ENCODE results near the gene GUSB. TPM values are rescaled to one million over a fixed set of nuclear protein-coding genes. Genes with fewer than 3 reads are reported as not detected.
"Not testable (repeated sequence)": the region's sequence is repeated elsewhere in the genome, so short reads cannot be mapped to it uniquely, and the experiment has no call there.

The GUSB gene
- total RNA-seq, 1 experiment from 2014 or later = 193 TPM

DNA sequence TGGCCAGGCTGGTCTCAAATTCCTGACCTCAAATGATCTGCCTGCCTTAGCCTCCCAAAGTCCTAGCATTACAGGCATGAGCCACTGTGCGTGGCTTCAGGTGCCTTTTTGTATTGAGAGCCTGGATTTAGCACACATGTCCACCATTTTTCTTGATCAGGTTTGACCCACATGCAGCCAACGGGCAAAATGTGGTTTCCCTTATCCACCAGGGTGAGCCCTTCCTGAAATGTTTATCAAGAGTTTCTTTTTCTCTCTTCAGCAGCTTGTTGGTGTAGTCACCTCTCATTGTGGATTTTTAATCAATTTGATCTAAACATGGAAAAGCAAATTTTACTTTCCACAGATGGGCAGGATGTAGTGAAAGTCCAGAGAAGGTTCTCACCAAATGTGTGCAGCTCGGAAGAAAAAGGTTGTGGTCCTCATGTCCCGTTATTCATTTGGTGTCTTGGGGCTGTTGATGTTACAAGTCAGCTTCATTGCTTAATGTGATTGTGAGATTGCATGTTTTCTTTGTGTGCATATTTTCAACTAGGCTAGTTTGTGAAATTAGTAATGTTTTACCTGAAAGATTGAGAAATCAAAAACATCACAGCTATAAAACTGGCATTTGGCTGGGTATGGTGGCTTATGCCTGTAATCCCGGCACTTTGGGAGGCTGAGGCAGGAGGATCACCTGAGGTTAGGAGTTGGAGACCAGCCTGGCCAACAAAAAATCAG, 28.9 kb downstream of the GUSB start:
- no peak for DNase-seq (ENCODE audit: low read depth)
- in situ Hi-C loops (cut with HindIII; ENCODE audit: low pct_unique_long_range_greater_than_20kb, low sequenced_read_pairs) = no loop called here

DNA sequence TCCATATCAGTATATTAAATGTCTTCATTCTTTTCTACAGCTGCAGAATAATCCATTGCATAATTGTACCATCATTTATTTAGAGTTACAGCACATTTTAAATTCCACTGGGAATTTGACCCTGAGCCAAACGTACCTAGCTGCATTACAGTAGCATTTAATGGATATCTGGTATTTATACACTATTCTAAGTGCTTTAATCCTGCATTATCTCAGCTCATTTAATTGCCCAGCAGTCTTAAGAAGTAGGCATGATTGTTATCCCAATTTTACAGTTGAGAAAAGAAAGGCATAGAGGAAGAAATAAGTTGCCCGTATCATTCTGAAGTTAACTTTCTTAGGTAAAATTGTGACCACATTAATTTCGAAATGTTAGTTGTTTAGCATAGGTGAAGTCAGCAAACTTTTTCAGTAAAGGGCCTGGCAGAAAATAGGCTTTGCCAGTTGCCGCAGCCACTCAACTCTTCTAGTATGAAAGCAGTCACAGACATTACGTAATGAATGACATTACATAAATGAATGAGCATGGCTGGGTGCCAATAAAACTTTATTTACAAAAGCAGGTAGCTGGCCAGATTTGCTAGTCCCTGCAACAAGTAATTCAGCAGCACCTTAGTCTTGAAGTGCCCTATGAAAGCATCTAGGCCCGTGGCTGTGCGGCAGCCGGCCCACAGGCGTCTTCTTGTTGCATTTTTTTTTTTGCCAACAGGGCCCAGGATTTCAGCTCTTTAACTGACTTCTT, 30.0 kb downstream of the GUSB start:
- no peak for DNase-seq (ENCODE audit: low read depth)
- in situ Hi-C loops (cut with HindIII; ENCODE audit: low pct_unique_long_range_greater_than_20kb, low sequenced_read_pairs) = no loop called here

- in situ Hi-C loops (cut with HindIII; ENCODE audit: low pct_unique_long_range_greater_than_20kb, low sequenced_read_pairs) = no loop called here
- no peak for DNase-seq (ENCODE audit: low read depth)
Measured at GRCh38 chr7:65946904-65947303, 35.1 kb downstream of the GUSB start.

DNA sequence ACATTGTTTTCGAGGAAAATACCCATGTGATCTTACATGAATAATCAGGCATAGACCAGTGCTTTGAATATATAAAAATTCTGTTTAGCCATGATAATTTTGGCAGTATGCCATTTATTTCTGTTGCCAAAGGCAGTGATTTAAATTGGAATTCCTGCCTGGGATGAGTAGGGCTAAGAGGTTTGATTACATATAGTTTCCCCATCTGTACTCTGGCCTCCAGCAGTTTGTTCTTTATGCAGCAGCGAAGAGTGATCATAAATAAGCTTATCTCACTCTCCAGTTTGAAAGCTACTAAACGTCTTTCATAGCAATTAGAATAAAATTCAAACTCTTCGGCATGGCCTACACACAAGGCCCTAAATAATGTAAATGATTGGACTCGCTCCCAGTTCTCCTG, 36.2 kb downstream of the GUSB start:
- DNase-seq (ENCODE audit: low read depth); in situ Hi-C loops (cut with HindIII; ENCODE audit: low pct_unique_long_range_greater_than_20kb, low sequenced_read_pairs): not testable (repeated sequence)

GRCh38 chr7:65938336-65938895, 43.6 kb downstream of the GUSB start:
- DNase-seq (ENCODE audit: low read depth) = no peak
- in situ Hi-C loops (cut with HindIII; ENCODE audit: low pct_unique_long_range_greater_than_20kb, low sequenced_read_pairs) = no loop called here

GRCh38 chr7:65937296-65937695, 44.7 kb downstream of the GUSB start:
- in situ Hi-C loops (cut with HindIII; ENCODE audit: low pct_unique_long_range_greater_than_20kb, low sequenced_read_pairs) = no loop called here
- no peak for DNase-seq (ENCODE audit: low read depth)

- no peak for DNase-seq (ENCODE audit: low read depth)
- in situ Hi-C loops (cut with HindIII; ENCODE audit: low pct_unique_long_range_greater_than_20kb, low sequenced_read_pairs) = no loop called here
Measured at GRCh38 chr7:65931685-65932084, 50.3 kb downstream of the GUSB start.

DNA sequence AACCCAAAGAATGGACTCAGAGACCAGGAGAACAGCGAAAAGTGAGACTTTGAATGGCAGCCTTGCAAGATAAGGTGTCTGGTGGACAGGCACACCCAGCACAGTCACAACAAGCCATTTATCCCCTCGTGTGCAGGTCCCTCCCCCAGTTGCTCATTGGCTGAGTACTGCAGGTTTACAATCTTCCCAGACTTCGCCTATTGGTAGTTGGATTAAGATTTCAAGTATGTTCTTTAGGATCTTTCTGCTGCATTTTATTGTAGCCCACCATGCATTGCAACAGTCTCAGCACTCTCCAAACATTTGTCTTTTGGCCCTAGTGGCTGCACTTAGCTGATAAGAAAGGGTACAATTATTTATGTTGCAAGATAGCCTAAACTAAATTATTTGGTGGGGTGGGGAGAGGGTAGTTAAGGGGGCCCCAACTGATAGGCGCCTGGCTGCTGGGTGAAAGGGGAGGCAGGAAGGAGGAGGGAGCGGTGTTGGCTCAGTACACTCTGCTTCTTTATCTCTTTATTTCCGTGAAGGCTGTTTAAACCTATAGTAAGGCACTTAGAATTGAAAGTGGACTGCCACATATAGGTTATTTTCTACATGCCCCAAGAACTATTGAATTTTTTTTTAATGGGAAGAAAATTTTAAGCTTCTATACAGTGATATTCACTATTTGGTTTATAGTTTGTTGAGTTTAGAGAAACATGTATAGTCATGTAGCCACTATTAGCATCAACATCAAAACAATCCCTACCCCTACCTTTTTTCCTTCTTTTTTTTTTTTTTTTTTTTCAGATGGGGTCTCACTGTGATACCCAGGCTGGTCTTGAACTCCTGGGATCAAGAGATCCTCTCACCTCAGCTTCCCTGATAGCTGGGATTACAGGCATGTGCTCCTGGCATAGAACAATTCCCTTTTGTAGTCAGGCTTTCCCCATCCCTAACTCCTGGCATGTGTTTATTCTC, 54.2 kb downstream of the GUSB start:
- DNase-seq (ENCODE audit: low read depth) = no peak
- in situ Hi-C loops (cut with HindIII; ENCODE audit: low pct_unique_long_range_greater_than_20kb, low sequenced_read_pairs) = no loop called here

DNA sequence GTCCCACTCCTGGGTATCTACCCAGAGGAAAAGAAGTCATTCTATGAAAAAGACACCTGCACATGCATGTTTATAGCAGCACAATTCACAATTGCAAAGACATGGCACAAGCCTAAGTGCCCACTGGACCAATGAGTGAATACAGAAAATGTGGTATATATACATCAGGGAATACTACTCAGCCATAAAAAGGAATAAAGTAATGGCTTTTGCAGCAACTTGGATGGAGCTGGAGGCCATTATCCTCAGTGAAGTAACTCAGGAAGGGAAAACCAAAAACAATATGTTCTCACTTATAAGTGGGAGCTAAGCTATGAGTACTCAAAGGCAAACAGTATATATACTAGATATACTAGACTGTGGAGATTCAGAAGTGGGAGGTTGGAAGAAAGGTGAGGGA, 55.4 kb downstream of the GUSB start:
- no peak for DNase-seq (ENCODE audit: low read depth)
- in situ Hi-C loops (cut with HindIII; ENCODE audit: low pct_unique_long_range_greater_than_20kb, low sequenced_read_pairs) = no loop called here

DNA sequence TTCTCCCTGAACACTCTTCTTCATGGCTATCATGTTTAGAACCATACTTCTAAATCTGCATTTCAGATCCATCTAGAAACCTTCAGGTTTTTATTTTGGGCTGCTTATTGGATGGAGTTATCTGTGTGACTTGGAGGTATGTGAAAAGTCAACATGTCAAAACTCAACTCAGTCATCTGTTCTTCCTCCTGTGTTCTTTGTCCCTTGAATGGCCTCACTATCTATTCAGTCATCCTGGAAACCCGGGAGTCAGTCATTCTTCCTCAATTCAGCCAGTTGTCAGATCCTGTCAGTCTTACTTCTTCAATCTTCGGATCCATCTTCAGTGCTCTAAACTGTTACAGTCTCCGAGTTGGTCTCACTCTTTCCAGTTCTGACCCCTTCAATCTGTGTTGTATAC, 57.0 kb downstream of the GUSB start:
- in situ Hi-C loops (cut with HindIII; ENCODE audit: low pct_unique_long_range_greater_than_20kb, low sequenced_read_pairs) = no loop called here
- DNase-seq (ENCODE audit: low read depth) = no peak

DNA sequence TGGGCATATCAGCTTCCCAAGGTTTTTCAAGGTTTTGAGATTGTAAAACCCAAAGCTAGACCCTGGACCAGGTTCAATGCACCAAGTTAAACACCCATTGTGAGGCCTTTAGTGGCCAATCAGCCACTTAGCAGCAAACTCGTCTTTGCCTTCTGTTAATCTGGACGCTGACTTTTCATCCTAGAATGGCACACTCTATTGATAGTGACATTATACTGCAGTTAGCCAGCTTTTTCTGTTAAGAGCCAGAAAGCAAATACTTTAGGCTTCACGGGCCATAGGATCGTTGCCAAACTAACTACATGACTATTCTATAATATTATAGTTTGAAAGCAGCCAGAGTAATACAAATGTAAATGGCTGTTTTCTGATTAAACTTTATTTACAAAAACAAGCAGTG, 57.8 kb downstream of the GUSB start:
- no peak for DNase-seq (ENCODE audit: low read depth)
- in situ Hi-C loops (cut with HindIII; ENCODE audit: low pct_unique_long_range_greater_than_20kb, low sequenced_read_pairs) = no loop called here

GRCh38 chr7:65923316-65923715, 58.7 kb downstream of the GUSB start:
- in situ Hi-C loops (cut with HindIII; ENCODE audit: low pct_unique_long_range_greater_than_20kb, low sequenced_read_pairs) = no loop called here
- DNase-seq (ENCODE audit: low read depth) = no peak

GRCh38 chr7:65915921-65916657, 65.9 kb downstream of the GUSB start:
- in situ Hi-C loops (cut with HindIII; ENCODE audit: low pct_unique_long_range_greater_than_20kb, low sequenced_read_pairs) = no loop called here
- DNase-seq (ENCODE audit: low read depth) = no peak

GRCh38 chr7:65912237-65912636, 69.8 kb downstream of the GUSB start:
- DNase-seq (ENCODE audit: low read depth) = no peak
- in situ Hi-C loops (cut with HindIII; ENCODE audit: low pct_unique_long_range_greater_than_20kb, low sequenced_read_pairs) = no loop called here

Data from Caki2 (cell line).